ENCODE measurements around the gene PACS1.

GRCh38 chr11:66047541-66048365 is 22.3 kb upstream of the PACS1 start:
- TF ChIP-seq CTCF (optimal IDR thresholded peaks at IDR 0.05 in 1 of 3, IDR thresholded peaks at IDR 0.05 in 1 of 3, conservative IDR thresholded peaks at IDR 0.05 in 1 of 3; ENCODE audit: extremely low read depth in 1 of 3, insufficient read depth in 2 of 3, low read length in 3 of 3) (no peak), EZH2 (IDR thresholded peaks at IDR 0.05; ENCODE audit: low read length) (no peak)
